Tibial nerve (tissue), 4 donors: ENCODE measurements around the gene EFCAB6.

Source experiments
- EP300 ChIP-seq, 2 donors: sonication (generic); formaldehyde crosslinking; IDR thresholded peaks; one replicate each; pipeline ENCODE4 v1.6.1; 2017; ENCODE audit warnings: antibody characterized with exemption in 2 of 2, mild to moderate bottlenecking in 1 of 2
- POLR2A ChIP-seq, 2 donors: fragments of 450-650 bp; IDR thresholded peaks; one replicate each; pipeline ENCODE4 v1.6.1; 2017; ENCODE audit warnings: antibody characterized with exemption in 2 of 2, mild to moderate bottlenecking in 2 of 2, moderate library complexity in 2 of 2
- TF ChIP-seq, protein P1 (sequence below), 5 experiments: fragments of 200-600 bp in 3 of 5; fragments of 450-650 bp in 2 of 5; sonication (generic) in 3 of 5; IDR thresholded peaks; one replicate each; pipeline ENCODE4 v1.5.1; 2016 to 2019; ENCODE audit warnings: antibody characterized with exemption in 5 of 5, mild to moderate bottlenecking in 3 of 5, moderate library complexity in 2 of 5

- TF ChIP-seq POLR2A (IDR thresholded peaks at IDR 0.05) (no peak), EP300 (IDR thresholded peaks at IDR 0.05) (no peak)
- TF ChIP-seq, protein P1, sequence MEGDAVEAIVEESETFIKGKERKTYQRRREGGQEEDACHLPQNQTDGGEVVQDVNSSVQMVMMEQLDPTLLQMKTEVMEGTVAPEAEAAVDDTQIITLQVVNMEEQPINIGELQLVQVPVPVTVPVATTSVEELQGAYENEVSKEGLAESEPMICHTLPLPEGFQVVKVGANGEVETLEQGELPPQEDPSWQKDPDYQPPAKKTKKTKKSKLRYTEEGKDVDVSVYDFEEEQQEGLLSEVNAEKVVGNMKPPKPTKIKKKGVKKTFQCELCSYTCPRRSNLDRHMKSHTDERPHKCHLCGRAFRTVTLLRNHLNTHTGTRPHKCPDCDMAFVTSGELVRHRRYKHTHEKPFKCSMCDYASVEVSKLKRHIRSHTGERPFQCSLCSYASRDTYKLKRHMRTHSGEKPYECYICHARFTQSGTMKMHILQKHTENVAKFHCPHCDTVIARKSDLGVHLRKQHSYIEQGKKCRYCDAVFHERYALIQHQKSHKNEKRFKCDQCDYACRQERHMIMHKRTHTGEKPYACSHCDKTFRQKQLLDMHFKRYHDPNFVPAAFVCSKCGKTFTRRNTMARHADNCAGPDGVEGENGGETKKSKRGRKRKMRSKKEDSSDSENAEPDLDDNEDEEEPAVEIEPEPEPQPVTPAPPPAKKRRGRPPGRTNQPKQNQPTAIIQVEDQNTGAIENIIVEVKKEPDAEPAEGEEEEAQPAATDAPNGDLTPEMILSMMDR (IDR thresholded peaks at IDR 0.05), result no peak
Observed at GRCh38 chr22:43818981-43819380, 6.9 kb upstream of the EFCAB6 start.
